ENCODE measurements around the gene HCFC1R1. TPM values are rescaled to one million over a fixed set of nuclear protein-coding genes. Genes with fewer than 3 reads are reported as not detected.
A peak's percentile ranks its signal among the peaks of the same experiment; 100 is the strongest.

Gene HCFC1R1
- total RNA-seq, 1 experiment from 2014 or later = 60.0 TPM

GRCh38 chr16:3017794-3018506, 5.8 kb downstream of the HCFC1R1 start, which contains the start of gene CLDN6:
CLDN6 (minus strand) TSS chr16:3018183; CDS start chr16:3016021, 2,162 bp downstream.
- ATAC-seq = no peak
- no peak within 1 kb of the TSS for H3K9ac ChIP-seq (ENCODE audit: low read length)
- POLR2A ChIA-PET = interaction anchor here (8.2 kb wide), 1 partner anchor 13 kb away, joined by 188 read pairs; no protein-coding TSS in a partner anchor

More at GRCh38 chr16:3017794-3018506, 5.8 kb downstream of the HCFC1R1 start, which contains the start of gene CLDN6:
- DNase-seq (ENCODE audit: low read depth, low spot score) = no peak
- H3K27ac ChIP-seq (ENCODE audit: low read depth, low read length) = no peak within 1 kb of the TSS; the same call in 1 of the 2 replicates
- peaks cover 0 to 15% of the 10 kb centered on the region in 2 experiments; a peak in 1 of 4 replicates for H3K36me3 ChIP-seq (ENCODE audit: control insufficient read depth in 1 of 2, insufficient read depth in 2 of 2, low read length in 2 of 2)
- H4K20me1 ChIP-seq (ENCODE audit: insufficient read depth) = no peaks in the 10 kb centered on the region
- CTCF ChIA-PET = interaction anchor here (6.1 kb wide), 1 partner anchor 14 kb away, joined by 39 read pairs; no protein-coding TSS in a partner anchor
- RAD21 ChIA-PET (ENCODE audit: low non-redundant PET in 1 of 2, low total read pairs in 2 of 2, uncharacterized antibody in 2 of 2, unreplicated experiment in 2 of 2) = no interaction called here
- no peak within 1 kb of the TSS for H2AFZ ChIP-seq (ENCODE audit: low read depth, low read length, poor library complexity, severe bottlenecking)
- no TSS peak for BruUV-seq (replicated peaks)
- no peaks in the 10 kb centered on the region for H3K9me3 ChIP-seq (ENCODE audit: control insufficient read depth in 1 of 2, insufficient read depth in 1 of 2, low read depth in 1 of 2, low read length in 2 of 2)
- H3K4me1 ChIP-seq (ENCODE audit: control insufficient read depth in 1 of 2, insufficient read depth in 2 of 2, low read length in 2 of 2) = peaks cover 33 to 70% of the 10 kb centered on the region in 2 experiments
- no peaks in the 10 kb centered on the region for H3K9me2 ChIP-seq (ENCODE audit: insufficient read depth)
- no peak within 1 kb of the TSS for H3K4me3 ChIP-seq (replicated peaks in 1 of 2; ENCODE audit: low read depth in 1 of 2, low read length in 2 of 2)
- H3K79me2 ChIP-seq (ENCODE audit: insufficient read depth, low read length) = peaks cover 16% of the 10 kb centered on the region; the same call in 1 of the 2 replicates
- H3K27me3 ChIP-seq (ENCODE audit: insufficient read depth, low read length) = no peaks in the 10 kb centered on the region
- intact Hi-C loops (cut with micrococcal nuclease) = no loop called here
- peak within 1 kb of the TSS; percentile 12; the same call in 1 of the 2 replicates for H3K4me2 ChIP-seq (ENCODE audit: low read length)
- TF ChIP-seq EZH2phosphoT487 (IDR thresholded peaks at IDR 0.05; ENCODE audit: borderline replicate concordance) = no peak
- no peak for TF ChIP-seq EGR1 (IDR thresholded peaks at IDR 0.05; ENCODE audit: low read depth)
- TF ChIP-seq, protein P1, sequence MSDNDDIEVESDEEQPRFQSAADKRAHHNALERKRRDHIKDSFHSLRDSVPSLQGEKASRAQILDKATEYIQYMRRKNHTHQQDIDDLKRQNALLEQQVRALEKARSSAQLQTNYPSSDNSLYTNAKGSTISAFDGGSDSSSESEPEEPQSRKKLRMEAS (IDR thresholded peaks at IDR 0.05) = no peak
- no peak for TF ChIP-seq CBX3 (IDR thresholded peaks at IDR 0.05; ENCODE audit: low read depth)
- TF ChIP-seq CTCF (IDR thresholded peaks at IDR 0.05 in 2 of 3, conservative IDR thresholded peaks at IDR 0.05 in 1 of 3; ENCODE audit: borderline replicate concordance in 1 of 3, insufficient read depth in 1 of 3, low read depth in 2 of 3, low read length in 2 of 3) = peak in 2 of 3 experiments; percentile 49 to 56; a peak in 4 of 6 replicates
- TF ChIP-seq EZH2 (IDR thresholded peaks at IDR 0.05) = no peak
- TF ChIP-seq SIN3A (IDR thresholded peaks at IDR 0.05; ENCODE audit: low read depth) = no peak
- TF ChIP-seq, protein P2, sequence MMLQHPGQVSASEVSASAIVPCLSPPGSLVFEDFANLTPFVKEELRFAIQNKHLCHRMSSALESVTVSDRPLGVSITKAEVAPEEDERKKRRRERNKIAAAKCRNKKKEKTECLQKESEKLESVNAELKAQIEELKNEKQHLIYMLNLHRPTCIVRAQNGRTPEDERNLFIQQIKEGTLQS (IDR thresholded peaks at IDR 0.05) = no peak

Data from HCT116 (cell line).